PC-3 (cell line): ENCODE data around the gene UBAC2. TPM values are rescaled to one million over a fixed set of nuclear protein-coding genes. Genes with fewer than 3 reads are reported as not detected.

Experiments used
- ATAC-seq: fragments of 200-7000 bp; cut with Tn5 transposase; 2 replicates; pipeline ENCODE4 v1.9.1; 2020; ENCODE audit warnings: mild to moderate bottlenecking, moderate library complexity
- BruUV-seq: library from RNA; stranded (reverse); fragments of 400-500 nt; replicated peaks from 2 replicates; lab custom pipeline; 2021; lab: Mats Ljungman, UMichigan
- CTCF ChIA-PET: fragments of 300-600 bp; sonication (Branson Sonifier 250); formaldehyde crosslinking; loops from one replicate; lab custom pipeline; 2022; ENCODE audit warnings: antibody characterized with exemption; lab: Charles Lee
- POLR2A ChIA-PET: fragments of 300-600 bp; sonication (Branson Sonifier 250); formaldehyde crosslinking; loops from one replicate; lab custom pipeline; 2022; ENCODE audit warnings: antibody characterized with exemption; ENCODE audit not compliant: unreplicated experiment; lab: Charles Lee
- DNase-seq: peaks from one replicate; pipeline ENCODE4 v3.0.0-alpha.2; 2015
- H2AFZ ChIP-seq: fragments of 300-600 bp; sonication (generic); 2 replicates; pipeline ENCODE4 v1.6.0; 2016; ENCODE audit warnings: antibody characterized with exemption, low read length
- H3F3A ChIP-seq: fragments of 300-600 bp; sonication (generic); one replicate; pipeline ENCODE4 v1.6.0; 2017; ENCODE audit warnings: antibody characterized with exemption, low read length, control low read depth, mild to moderate bottlenecking; ENCODE audit not compliant: unreplicated experiment
- H3K27ac ChIP-seq: fragments of 300-600 bp; sonication (generic); 2 replicates; pipeline ENCODE4 v1.5.1; 2016; ENCODE audit warnings: mild to moderate bottlenecking, low read length
- H3K27me3 ChIP-seq: fragments of 300-600 bp; sonication (generic); 2 replicates; pipeline ENCODE4 v1.6.1; 2016; ENCODE audit warnings: low read length, mixed read lengths
- H3K36me3 ChIP-seq: fragments of 300-600 bp; sonication (generic); 2 replicates; pipeline ENCODE4 v1.6.1; 2016; ENCODE audit warnings: low read depth, mixed run types, low read length, mixed read lengths
- H3K4me1 ChIP-seq: fragments of 300-600 bp; sonication (generic); 2 replicates; pipeline ENCODE4 v1.5.1; 2016; ENCODE audit warnings: low read length; ENCODE audit not compliant: insufficient read depth
- H3K4me2 ChIP-seq: fragments of 300-600 bp; sonication (generic); 2 replicates; pipeline ENCODE4 v1.6.0; 2016; ENCODE audit warnings: low read length
- H3K4me3 ChIP-seq: fragments of 300-600 bp; sonication (generic); 2 replicates; pipeline ENCODE4 v1.5.1; 2016; ENCODE audit warnings: mild to moderate bottlenecking, low read length, mixed read lengths
- H3K79me2 ChIP-seq: fragments of 300-600 bp; sonication (generic); 2 replicates; pipeline ENCODE4 v1.6.1; 2017; ENCODE audit warnings: low read length, mixed read lengths
- H3K9ac ChIP-seq: fragments of 300-600 bp; sonication (generic); 2 replicates; pipeline ENCODE4 v1.6.0; 2016; ENCODE audit warnings: mild to moderate bottlenecking, low read length
- H3K9me2 ChIP-seq: fragments of 300-600 bp; sonication (generic); replicated peaks from 2 replicates; pipeline ENCODE4 v1.6.1; 2016; ENCODE audit warnings: mixed run types, low read length, mixed read lengths
- H3K9me3 ChIP-seq: fragments of 300-600 bp; sonication (generic); 2 replicates; pipeline ENCODE4 v1.6.1; 2016; ENCODE audit warnings: low read length, mixed read lengths
- H4K20me1 ChIP-seq: fragments of 300-600 bp; sonication (generic); 2 replicates; pipeline ENCODE4 v1.6.1; 2016; ENCODE audit warnings: low read length, mixed read lengths
- CTCF ChIP-seq: fragments of 300-600 bp; sonication (generic); conservative IDR thresholded peaks from 2 replicates; pipeline ENCODE4 v1.5.1; 2017; ENCODE audit warnings: antibody characterized with exemption, low read depth, mild to moderate bottlenecking, low read length
- EZH2 ChIP-seq: fragments of 300-600 bp; sonication (generic); IDR thresholded peaks from one replicate; pipeline ENCODE4 v1.6.1; 2017; ENCODE audit warnings: antibody characterized with exemption, mild to moderate bottlenecking, low read length; ENCODE audit not compliant: unreplicated experiment
- EZH2phosphoT487 ChIP-seq: fragments of 300-600 bp; sonication (generic); IDR thresholded peaks from 2 replicates; pipeline ENCODE4 v1.6.1; 2018; ENCODE audit warnings: mild to moderate bottlenecking, antibody characterized with exemption, low read length, borderline replicate concordance
- intact Hi-C: fragments of 100-400 bp; cut with micrococcal nuclease; formaldehyde crosslinking; loops from 2 replicates; pipeline ENCODE4 v1.9.0; 2023
- total RNA-seq: library from RNA; depleted of rRNA; stranded (reverse); fragments of >200 nt; gene quantifications from 2 replicates; pipeline ENCODE4 v1.2.3, GENCODE V29; 2014

Gene UBAC2
- total RNA-seq, 1 experiment from 2014 or later, result 34.5 TPM

DNA sequence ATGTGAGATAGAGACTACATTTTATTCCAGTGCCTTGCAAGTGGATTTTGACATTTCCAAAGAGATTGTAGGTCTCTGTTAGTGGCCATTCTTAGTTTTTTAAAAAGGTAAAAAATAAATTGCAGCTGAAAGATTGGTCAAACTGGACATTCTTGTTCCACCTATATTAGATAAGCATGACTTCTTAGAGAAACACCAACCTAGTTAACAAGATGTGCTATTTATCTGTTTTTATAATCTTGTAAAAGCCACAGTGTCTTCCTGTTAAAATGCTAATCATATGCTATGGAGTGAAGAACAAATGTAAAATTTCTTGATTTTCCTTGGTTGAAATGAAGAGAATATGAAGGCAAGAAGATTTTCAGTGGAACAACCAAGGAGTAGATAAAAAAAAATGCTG lies 140.0 kb downstream of the UBAC2 start:
- TF ChIP-seq EZH2 (no peak), CTCF (no peak), EZH2phosphoT487 (no peak)
- no peaks in the 10 kb centered on the region for H3K4me1 ChIP-seq
- intact Hi-C loops, result no loop called here
- H2AFZ ChIP-seq, result no peak overlapping the region
- no peaks in the 10 kb centered on the region for H3K27me3 ChIP-seq
- H3K79me2 ChIP-seq, result no peaks in the 10 kb centered on the region
- no peaks in the 10 kb centered on the region for H3K9me2 ChIP-seq
- no peak overlapping the region for H3K4me2 ChIP-seq
- H4K20me1 ChIP-seq, result no peaks in the 10 kb centered on the region
- no TSS peak for BruUV-seq
- ATAC-seq, result no peak
- H3K9me3 ChIP-seq, result no peaks in the 10 kb centered on the region
- POLR2A ChIA-PET, result no interaction called here
- H3K4me3 ChIP-seq, result no peak overlapping the region
- DNase-seq, result no peak
- H3K36me3 ChIP-seq, result peaks cover 3% of the 10 kb centered on the region; the same call in 1 of the 2 replicates
- H3K9ac ChIP-seq, result no peak overlapping the region
- CTCF ChIA-PET, result no interaction called here
- H3F3A ChIP-seq, result no peaks in the 10 kb centered on the region
- H3K27ac ChIP-seq, result no peak overlapping the region

DNA sequence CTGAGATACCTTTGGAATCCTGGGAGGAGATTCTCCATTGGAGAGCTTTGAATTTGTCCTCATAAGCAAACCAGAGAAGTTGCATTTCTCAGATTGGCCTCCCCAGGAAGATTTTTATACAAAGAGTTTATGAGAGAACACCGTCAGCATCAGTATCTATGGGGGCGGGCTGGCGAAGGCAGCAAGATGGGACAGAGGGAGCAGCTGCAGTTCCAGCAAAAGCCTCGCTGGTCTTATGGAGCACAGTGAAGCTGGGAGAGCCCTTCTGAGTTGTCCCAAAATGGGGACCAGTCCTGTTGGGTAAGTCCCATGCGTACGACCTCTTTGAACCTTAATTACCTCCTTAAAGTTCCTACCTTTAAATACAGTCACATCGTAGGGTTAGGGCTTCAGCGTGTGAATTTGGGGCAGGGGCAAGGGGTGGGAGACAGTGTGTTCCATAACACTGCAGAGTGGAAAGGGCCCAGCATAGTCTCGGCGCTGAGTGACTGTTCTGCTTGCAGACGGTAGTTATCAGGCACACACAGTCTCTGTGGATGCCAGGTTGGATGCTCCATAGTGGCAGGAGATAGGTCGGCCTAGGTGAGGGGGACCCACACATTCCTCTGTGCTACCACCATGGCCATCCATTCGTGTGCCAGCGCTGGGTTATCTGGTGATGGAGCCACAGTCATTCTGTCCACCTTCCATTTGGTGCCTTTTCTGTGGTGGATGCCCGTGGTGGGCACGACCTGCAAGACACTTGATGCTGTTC lies 141.5 kb downstream of the UBAC2 start:
- ATAC-seq (no peak), DNase-seq (no peak)
- no peak overlapping the region for H3K27ac ChIP-seq
- no peaks in the 10 kb centered on the region for H3K9me3 ChIP-seq
- H3K4me2 ChIP-seq, result no peak overlapping the region
- POLR2A ChIA-PET, result no interaction called here
- no peaks in the 10 kb centered on the region for H3K79me2 ChIP-seq
- H3K4me3 ChIP-seq, result no peak overlapping the region
- H2AFZ ChIP-seq, result no peak overlapping the region
- BruUV-seq, result no TSS peak
- no peaks in the 10 kb centered on the region for H3F3A ChIP-seq
- H4K20me1 ChIP-seq, result no peaks in the 10 kb centered on the region
- H3K27me3 ChIP-seq, result no peaks in the 10 kb centered on the region
- H3K9me2 ChIP-seq, result no peaks in the 10 kb centered on the region
- intact Hi-C loops, result no loop called here
- H3K4me1 ChIP-seq, result no peaks in the 10 kb centered on the region
- TF ChIP-seq CTCF, result no peak
- TF ChIP-seq EZH2, result no peak
- no peak for TF ChIP-seq EZH2phosphoT487
- no peak overlapping the region for H3K9ac ChIP-seq
- peaks cover 3% of the 10 kb centered on the region; the same call in 1 of the 2 replicates for H3K36me3 ChIP-seq
- CTCF ChIA-PET, result no interaction called here

DNA sequence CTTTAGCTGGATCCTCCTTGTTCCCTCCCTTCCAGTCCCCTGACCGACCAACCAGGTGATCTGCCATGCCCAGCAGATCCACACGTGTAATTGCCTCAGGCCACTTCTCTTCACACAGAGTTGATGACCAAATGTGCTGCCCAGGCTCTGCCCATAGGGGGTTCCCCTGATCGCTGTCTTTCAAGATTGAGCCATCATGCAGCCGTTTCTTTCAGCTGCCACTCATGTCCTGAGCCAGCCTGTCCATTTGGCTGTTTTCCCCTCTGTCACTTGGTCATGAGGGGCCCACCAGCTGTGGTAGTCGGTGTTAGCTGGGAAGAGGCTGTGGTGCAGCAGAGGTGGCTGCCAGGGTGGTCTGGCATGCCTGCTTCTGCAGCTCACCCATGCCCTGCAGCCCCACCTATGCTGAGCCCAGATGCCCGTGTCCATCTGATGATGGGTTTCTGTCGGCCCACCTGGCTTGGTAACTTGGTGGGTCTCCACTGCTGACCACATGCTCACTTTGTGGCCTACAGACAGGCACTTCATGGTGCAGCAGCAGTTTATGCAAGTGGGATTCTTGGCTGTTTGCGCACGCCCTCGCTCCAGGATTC lies 142.2 kb downstream of the UBAC2 start:
- CTCF ChIA-PET, result no interaction called here
- H3K9me2 ChIP-seq, result no peaks in the 10 kb centered on the region

More for the DNA sequence above, 142.2 kb downstream of the UBAC2 start:
- Histone ChIP-seq H3K27ac (no peak overlapping the region), H3K4me2 (no peak overlapping the region), H4K20me1 (no peaks in the 10 kb centered on the region), H3F3A (no peaks in the 10 kb centered on the region), H2AFZ (no peak overlapping the region), H3K4me1 (no peaks in the 10 kb centered on the region), H3K4me3 (no peak overlapping the region), H3K36me3 (peaks cover 3% of the 10 kb centered on the region; the same call in 1 of the 2 replicates), H3K9me3 (no peaks in the 10 kb centered on the region), H3K9ac (no peak overlapping the region), H3K79me2 (no peaks in the 10 kb centered on the region), H3K27me3 (no peaks in the 10 kb centered on the region)
- intact Hi-C loops, result no loop called here
- POLR2A ChIA-PET, result no interaction called here
- BruUV-seq, result no TSS peak
- DNase-seq, result no peak
- TF ChIP-seq EZH2phosphoT487 (no peak), EZH2 (no peak), CTCF (no peak)
- no peak for ATAC-seq
